Hepatic stellate cell (primary cell): ENCODE results near the gene BRCA1.
"Not testable (repeated sequence)": the region's sequence is repeated elsewhere in the genome, so short reads cannot be mapped to it uniquely, and the experiment has no call there.

Experiments
- DNase-seq: peaks from one replicate; pipeline ENCODE4 v3.0.0; 2011; ENCODE audit warnings: low spot score

BRCA1 gene

GRCh38 chr17:43134774-43135453, 9.8 kb upstream of the BRCA1 start:
- no peak for DNase-seq

- DNase-seq = not testable (repeated sequence)
Measured at GRCh38 chr17:43133439-43133838, 8.3 kb upstream of the BRCA1 start.

DNA sequence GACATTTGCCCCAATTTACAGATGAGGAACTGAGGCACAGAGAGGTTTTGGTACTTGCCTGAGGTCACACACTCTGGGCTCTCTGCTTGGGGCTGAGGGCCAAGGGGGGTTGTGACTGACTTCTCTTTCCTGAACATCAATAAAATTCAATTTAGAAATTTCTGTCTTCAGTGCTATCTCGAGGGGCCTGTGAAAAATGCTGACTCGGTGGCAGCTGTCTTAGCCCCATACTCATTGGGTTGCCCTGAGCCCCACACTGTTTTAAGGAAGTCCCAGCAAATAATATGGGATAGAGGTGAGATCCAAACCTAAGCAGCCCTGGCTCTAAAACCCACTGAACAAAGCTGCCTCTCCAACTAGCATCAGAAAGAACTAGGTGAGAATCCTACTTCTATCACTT, 7.0 kb upstream of the BRCA1 start:
- no peak for DNase-seq

DNA sequence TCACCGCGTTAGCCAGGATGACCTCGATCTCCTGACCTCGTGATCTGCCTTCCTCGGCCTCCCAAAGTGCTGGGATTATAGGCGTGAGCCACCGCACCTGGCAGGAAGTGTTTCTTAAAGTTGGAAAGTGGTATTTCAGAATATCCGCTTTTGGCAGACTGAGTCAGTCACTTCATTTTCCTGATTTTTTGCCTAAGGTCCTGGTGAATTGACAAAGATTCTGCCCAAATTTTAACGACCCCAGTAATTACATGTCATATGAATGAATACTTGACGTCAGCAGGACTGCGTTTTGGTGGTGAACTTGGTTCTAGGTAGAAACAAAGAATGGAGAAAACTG, 4.5 kb upstream of the BRCA1 start:
- DNase-seq = no peak

- DNase-seq = not testable (repeated sequence)
Measured at GRCh38 chr17:43127333-43127876, 2.2 kb upstream of the BRCA1 start.

GRCh38 chr17:43126911-43127290, 1.7 kb upstream of the BRCA1 start:
- DNase-seq = no peak

GRCh38 chr17:43125967-43126910, 1.1 kb upstream of the BRCA1 start:
- DNase-seq = no peak

GRCh38 chr17:43118679-43119615, 6.2 kb downstream of the BRCA1 start:
- no peak for DNase-seq

DNA sequence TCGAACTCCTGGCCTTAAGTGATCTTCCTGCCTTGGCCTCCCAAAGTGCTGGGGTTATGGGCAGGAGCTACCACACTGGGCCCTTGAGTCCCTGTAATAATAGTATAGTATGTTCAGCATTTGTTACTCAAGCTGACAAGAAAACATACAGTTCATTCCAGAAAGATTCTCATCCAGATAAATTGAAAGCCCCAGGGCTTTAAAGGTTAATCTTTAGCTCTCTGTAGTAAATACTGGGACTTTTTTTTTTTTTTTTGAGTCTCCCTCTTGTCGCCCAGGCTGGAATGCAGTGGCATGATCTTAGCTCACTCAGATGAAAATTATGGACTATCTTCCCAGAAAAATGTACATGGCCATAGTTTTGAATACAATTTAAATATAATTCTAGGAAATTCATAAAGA, 11.0 kb downstream of the BRCA1 start:
- DNase-seq = no peak

GRCh38 chr17:43106552-43106951, 18.6 kb downstream of the BRCA1 start:
- DNase-seq = no peak

- DNase-seq = no peak
Measured at GRCh38 chr17:43105146-43105545, 20.0 kb downstream of the BRCA1 start.

GRCh38 chr17:43104665-43105064, 20.5 kb downstream of the BRCA1 start:
- DNase-seq = no peak

DNA sequence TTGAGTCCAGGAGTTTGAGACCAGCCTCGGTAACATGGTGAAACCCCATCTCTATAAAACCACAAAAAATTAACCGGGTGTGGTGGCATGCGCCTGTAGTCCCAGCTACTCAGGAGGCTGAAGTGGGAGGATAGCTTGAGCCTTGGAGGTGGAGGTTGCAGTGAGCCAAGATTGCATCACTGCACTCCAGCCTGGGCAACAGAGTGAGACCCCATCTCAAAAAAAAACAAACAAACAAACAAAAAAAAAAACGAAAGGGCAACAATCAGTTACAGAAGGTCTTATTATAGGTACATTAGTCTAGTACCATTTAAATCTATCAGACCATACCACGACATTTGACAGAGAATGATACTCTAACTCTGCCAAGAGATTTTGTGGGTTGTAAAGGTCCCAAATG, 29.8 kb downstream of the BRCA1 start:
- DNase-seq = not testable (repeated sequence)

DNA sequence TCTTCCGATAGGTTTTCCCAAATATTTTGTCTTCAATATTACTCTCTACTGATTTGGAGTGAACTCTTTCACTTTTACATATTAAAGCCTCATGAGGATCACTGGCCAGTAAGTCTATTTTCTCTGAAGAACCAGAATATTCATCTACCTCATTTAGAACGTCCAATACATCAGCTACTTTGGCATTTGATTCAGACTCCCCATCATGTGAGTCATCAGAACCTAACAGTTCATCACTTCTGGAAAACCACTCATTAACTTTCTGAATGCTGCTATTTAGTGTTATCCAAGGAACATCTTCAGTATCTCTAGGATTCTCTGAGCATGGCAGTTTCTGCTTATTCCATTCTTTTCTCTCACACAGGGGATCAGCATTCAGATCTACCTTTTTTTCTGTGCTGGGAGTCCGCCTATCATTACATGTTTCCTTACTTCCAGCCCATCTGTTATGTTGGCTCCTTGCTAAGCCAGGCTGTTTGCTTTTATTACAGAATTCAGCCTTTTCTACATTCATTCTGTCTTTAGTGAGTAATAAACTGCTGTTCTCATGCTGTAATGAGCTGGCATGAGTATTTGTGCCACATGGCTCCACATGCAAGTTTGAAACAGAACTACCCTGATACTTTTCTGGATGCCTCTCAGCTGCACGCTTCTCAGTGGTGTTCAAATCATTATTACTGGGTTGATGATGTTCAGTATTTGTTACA, 30.9 kb downstream of the BRCA1 start:
- DNase-seq = no peak

GRCh38 chr17:43092901-43093300, 32.3 kb downstream of the BRCA1 start:
- DNase-seq = peak; percentile 41

DNA sequence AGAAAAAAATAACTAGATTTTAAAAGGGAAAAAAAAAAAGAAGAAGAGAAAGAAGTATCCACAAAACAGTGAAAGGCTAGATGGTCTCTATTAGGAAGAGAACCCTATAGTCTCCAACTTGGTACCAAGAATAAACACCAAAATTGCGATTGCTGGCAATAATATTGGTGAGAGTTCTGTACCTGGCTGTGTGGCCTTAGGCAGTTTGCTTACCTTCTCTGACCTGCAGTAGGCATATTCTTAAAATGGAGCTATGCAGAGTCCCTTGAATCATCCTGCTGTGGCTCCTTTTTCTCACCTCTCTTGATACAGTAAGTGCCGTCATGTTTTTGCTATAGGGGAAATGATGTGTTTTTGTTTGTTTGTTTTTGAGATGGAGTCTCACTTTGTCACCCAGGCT, 35.1 kb downstream of the BRCA1 start:
- no peak for DNase-seq

DNA sequence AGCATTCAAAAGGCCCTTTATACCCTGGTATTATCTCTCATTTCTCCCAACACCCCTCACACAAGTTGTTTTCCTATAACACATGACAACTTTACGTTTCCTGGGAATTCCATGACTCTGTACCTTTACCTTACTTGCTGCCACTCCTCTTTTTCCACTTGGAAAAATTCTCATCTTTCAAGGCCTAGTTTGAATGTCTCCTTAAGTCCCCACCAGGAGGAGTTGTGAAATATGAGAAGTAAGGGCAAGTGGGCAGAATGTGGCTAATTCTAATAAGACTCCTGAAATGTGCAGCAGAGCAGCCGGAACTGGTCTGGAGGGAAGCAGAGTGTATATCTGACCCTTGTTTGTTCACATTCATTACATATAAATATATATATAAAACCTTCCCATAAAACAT, 39.7 kb downstream of the BRCA1 start:
- DNase-seq = no peak

DNA sequence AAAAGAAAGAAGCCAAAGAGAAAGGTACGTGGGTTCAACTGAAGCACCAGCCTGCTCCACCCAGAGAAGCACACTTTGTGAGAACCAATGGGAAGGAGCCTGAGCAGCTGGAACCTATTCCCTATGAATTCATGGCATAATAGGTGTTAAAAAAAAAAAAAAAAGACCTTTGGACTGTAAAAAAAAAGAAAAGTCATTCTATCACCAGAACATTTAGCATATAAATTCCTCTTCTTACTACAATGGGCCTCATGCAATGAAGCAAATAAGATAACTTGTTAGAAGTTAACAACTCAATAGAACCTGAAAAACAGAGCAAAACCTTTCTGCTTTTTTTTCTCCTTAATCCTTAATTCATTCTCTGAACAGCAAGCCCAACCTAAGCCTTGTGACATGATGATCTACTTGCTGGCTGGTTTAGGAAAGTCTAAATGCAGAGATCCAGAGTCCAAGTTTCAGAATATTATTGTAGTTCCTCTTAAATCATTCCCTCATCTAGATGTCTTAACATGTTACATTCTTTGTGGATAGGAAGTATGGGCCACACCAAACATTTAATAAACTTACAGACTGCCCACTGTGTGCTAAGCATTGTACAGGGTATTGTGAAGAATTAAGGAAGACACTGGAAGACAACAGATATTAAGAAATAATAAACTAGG, 45.4 kb downstream of the BRCA1 start:
- no peak for DNase-seq

DNA sequence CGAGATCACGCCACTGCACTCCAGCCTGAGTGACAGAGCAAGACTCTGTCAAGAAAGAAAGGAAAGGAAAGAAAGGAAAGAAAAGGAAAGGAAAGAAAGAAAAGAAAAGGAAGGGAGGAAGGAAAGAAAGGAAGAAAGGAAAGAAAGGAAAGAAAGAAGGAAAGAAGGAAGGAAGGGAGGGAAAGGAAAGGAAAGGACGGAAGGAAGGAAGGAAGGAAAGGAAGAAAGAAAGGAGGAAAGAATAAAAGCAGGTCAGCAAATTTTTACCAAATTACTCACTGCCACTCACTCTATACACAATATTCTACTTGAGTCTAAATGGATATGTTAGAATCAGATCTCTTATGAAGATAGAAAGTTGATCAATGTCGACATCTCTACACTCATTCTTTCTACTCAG, 50.3 kb downstream of the BRCA1 start:
- no peak for DNase-seq

- no peak for DNase-seq
Measured at GRCh38 chr17:43070872-43071271, 54.3 kb downstream of the BRCA1 start.

- no peak for DNase-seq
Measured at GRCh38 chr17:43070257-43070656, 54.9 kb downstream of the BRCA1 start.
